ENCODE results near the gene IGSF9.

Gene IGSF9

GRCh38 chr1:159947942-159948341, 2.5 kb upstream of the IGSF9 start:
- DNase-seq (ENCODE audit: low read depth in 2 of 2, low spot score in 1 of 2), result no peak

GRCh38 chr1:159946242-159947187, 1.1 kb upstream of the IGSF9 start:
- no peak for DNase-seq (ENCODE audit: low read depth in 2 of 2, low spot score in 1 of 2)

DNA sequence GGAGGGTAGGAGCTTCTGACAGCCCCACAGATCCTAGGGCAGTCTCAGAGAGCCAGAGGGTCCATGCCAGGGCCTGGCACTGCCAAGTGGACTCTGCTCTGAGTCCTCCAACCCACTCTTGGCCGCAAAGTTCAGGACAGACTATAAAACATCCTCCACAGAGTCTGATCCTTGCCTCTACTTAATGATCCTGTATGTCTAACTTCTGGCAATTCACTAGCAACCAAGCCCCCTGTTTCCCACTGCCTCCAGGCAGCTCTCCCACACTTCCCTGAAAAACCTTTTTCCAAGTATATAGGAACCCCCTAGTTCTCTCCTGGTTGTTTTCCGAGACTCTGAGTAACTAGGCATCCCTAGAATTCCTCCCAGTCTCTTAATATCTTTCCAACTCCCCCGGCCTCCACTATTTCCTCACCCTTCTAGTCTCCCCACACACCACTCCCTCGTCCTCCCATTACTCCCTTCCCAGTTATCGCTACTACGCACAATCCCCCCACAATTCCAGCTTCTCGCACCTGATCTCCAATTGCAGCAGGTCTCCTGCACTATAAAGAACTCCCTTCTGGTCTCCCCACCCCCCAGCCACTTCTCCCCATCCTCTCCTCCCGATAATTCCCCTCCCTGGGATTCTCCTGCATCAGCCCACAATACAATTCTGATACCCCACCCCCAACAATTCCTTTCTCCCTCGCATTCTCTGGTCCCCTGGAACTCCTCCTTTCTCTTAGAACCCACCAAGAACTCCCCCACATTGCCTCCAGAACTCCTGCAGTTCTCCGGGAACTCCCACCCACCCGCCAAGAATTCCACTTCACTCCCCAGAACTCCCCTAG, 574 bp downstream of the IGSF9 start:
- DNase-seq (ENCODE audit: low read depth in 2 of 2, low spot score in 1 of 2), result no peak

GRCh38 chr1:159943908-159944622, 1.3 kb downstream of the IGSF9 start:
- DNase-seq (ENCODE audit: low read depth in 2 of 2, low spot score in 1 of 2), result no peak

DNA sequence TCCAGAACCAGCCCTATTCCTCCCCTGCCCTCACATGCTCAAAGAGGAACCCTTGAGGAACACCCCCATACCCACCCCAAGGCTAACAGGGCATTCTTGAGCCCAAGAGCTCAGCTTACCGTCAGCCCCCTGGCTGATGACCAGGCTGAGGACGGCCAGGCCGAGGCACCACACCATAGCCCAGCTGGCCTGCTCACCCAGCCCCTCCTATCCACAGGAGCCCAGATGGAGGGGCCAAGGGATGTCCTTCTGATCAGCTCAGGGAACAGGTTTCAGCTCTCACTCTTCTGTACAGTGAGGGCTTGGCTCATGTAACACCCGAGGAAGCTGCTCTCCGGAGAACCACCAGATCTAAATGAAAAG, 2.2 kb downstream of the IGSF9 start:
- DNase-seq (ENCODE audit: low read depth in 2 of 2, low spot score in 1 of 2), result no peak

DNA sequence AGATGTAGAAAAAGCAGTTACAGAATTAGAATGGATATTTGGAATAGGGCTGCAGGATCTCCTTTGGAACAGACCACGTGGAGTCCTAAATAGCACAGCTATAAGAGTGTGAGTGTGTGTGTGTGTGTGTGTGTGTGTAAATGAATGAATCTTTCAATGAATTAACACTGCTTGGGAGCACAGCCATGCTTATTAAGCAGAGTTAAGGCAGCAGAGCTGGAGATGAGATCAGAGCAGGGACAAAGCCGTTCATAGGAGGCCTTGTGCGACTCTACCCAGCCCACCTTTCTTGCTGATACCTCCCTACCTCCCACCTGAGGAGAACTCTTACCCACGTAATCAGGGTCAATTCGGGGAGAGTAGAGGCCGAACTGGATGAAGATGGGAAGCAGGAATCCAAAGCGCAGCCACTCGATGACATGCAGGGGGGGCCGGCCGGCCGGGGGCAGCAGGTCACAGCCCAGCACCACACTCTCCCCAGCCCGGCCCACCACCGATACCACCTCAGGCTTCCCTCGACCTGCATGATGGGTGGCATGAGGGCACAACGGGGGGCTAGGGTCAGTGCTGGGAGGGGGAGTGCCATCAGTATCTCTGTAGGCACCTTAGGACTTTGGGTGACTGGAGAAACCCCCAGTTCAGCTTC, 2.7 kb downstream of the IGSF9 start:
- DNase-seq (ENCODE audit: low read depth in 2 of 2, low spot score in 1 of 2), result no peak

GRCh38 chr1:159941591-159942560, 3.5 kb downstream of the IGSF9 start:
- no peak for DNase-seq (ENCODE audit: low read depth in 2 of 2, low spot score in 1 of 2)

DNA sequence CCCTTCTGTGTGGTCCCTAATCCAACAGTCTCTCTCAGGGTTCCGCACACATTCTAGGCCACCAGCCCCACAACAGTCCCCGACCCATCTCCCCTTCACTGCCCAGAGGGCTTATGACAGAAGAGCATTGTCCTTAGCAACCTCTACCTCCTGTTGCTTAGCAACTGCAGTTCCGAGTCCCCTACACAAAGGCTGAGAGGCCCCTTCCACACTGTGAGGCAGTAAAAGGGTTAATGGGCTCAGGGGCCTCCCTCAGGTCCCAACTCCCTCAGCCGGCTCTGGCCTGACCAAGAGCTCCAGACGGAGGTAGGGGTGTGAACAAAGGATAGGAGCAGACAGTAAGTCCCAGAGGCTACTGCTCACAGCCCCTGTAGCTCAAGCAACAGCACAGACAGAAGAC, 4.3 kb downstream of the IGSF9 start:
- no peak for DNase-seq (ENCODE audit: low read depth in 2 of 2, low spot score in 1 of 2)

DNA sequence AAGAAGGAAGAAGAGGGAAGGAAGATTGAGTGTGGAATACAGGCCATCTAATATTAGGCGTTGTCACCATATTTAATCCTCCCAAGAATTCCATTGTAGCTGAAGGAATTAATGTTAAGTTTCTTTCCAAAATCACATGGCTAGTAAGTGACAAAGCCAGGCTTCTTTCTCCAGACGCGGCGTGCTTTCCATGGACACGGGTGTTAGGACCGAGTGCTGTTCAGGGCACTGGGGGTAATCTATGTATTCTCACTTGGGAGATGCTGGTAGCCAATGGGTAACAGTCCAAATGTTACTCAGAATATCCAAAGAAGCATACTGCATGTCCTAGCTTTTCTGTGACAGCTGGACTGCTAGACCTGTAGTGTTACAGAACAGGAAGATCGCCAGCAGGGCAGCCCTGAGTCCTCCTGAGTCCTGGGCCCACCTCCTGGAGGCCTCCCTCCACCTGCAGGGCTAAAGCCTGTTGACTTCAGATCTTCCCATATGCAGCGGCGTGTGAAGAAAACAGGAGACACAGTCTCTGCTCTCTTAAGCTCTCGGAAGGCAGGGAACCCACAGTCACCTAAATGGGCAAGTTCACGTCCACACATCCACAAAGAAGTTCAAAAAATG, 5.3 kb downstream of the IGSF9 start:
- no peak for DNase-seq (ENCODE audit: low read depth in 2 of 2, low spot score in 1 of 2)

DNA sequence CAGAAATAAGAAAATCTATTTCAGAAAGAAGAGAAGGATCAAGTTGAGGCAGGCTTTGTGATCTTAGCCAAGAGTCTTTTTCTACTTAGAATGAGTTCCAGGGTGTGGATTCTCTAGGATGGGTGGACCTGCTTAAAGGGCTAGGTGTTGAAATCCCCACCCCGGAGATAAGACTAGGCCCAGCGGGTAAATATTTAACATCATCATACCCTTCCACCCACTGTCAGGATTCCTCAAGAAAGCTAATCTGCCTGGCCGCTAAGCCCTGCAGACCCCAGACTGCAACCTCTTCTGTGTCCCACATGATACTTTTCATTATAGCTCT, 5.8 kb downstream of the IGSF9 start:
- no peak for DNase-seq (ENCODE audit: low read depth in 2 of 2, low spot score in 1 of 2)

DNA sequence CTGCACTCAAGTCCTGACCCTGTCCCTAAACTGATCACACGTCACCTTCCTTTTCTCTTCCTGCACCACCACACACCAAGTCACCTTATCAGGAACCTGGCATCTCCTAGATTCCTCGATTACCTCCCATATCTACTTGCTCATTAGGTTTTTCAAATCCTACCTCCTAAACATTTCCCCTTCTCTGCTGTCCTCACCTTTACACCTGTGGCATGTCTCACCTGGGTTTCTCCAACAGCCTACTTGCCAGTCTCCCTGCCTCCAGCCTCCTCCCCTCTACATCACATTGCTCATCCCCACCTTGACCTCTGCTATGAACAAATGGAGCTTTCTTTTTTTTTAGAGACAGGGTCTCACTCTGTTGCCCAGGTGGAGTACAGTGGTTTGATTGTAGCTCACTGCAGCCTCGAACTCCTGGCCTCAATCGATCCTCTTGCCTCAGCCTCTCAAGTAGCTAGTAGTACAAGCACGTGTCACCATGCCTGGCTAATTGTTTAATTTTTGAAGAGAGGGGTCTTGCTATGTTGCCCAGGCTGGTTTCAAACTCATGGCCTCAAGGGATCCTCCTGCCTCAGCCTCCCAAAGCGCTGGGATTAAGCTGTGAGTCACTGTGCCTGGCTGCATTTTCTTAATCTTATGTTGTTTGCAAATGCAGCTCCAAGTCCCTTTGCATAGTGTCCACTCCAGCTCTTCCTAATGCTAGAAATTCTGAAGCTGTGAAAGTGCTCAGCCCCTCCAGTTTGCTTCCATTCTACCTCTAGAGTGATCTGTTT, 6.3 kb downstream of the IGSF9 start:
- DNase-seq (ENCODE audit: low read depth in 2 of 2, low spot score in 1 of 2), result no peak

- no peak for DNase-seq (ENCODE audit: low read depth in 2 of 2, low spot score in 1 of 2)
These were observed 7.1 kb downstream of the IGSF9 start for GRCh38 chr1:159938211-159938852.

DNA sequence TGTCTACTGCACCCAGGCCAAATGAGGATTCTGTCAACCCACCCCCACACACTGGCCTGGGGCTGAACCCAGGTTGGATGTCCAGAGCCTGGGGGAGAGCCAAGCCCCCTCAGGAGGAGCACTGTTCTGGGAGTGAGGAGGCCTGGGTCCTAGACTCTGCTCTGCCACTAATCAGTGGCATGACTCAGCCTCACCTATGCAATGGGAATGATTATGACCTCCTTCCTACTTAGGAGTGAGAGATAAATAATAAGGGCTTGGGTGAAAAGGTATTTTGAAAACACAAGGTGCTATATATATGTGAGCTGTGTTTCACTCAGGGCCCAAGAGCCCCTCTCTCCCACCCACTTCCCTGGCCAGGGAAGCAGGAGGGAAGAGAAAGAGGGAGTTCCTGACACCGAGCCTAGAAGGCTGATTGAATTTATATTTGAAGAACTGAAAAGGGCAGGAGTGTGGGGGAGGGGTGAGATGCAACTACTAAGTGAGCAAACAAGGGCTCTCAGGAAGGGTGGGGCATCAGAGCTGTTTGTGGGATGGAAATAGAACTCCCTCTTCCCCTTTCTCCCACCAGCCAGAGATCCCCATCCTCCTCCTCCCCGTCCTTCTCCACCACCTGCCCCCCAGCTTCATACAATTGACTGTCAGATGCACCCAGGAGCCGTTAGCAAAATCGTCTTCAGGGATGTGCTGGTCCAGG, 8.2 kb downstream of the IGSF9 start:
- DNase-seq (ENCODE audit: low read depth in 2 of 2, low spot score in 1 of 2), result no peak

GRCh38 chr1:159936273-159936904, 9.0 kb downstream of the IGSF9 start:
- peak; percentile 61 to 87 for DNase-seq (ENCODE audit: low read depth in 2 of 2, low spot score in 1 of 2)

- DNase-seq (ENCODE audit: low read depth in 2 of 2, low spot score in 1 of 2), result no peak
These were observed 9.6 kb downstream of the IGSF9 start for GRCh38 chr1:159935719-159936272.

GRCh38 chr1:159935305-159935704, 10.1 kb downstream of the IGSF9 start:
- DNase-seq (ENCODE audit: low read depth in 2 of 2, low spot score in 1 of 2), result no peak
